HTR-8/SVneo (cell line): ENCODE measurements around the gene SCYL2.
A peak's percentile ranks its signal among the peaks of the same experiment; 100 is the strongest.
"Not testable (repeated sequence)": the region's sequence is repeated elsewhere in the genome, so short reads cannot be mapped to it uniquely, and the experiment has no call there.

ENCODE experiments used
- DNase-seq: peaks from one replicate; pipeline ENCODE4 v3.0.0; 2011; ENCODE audit warnings: low spot score, mixed read lengths; ENCODE audit not compliant: insufficient read length
- FAIRE-seq: peaks from 2 replicates; lab custom pipeline; 2011; peaks lifted over from hg19 to GRCh38; lab: Jason Lieb, UNC

SCYL2 gene

DNA sequence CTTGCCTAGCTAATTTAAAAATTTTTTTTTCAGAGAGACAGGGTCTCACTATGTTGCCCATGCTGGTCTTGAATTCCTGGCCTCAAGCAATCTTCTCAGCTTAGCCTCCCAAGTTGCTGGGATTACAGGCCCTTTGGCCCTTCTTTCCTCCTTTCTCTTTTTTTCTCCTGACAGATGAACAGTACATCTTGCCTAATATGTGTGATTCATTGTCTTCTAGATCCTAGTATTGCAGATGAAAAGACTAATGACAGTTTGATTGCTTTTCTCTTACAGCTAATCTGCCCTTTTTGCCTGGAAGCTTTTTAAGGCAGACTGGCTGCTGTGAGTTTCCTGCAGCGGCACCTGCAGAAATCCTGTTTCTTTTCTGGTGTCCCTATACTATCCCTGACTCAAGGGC is 12.1 kb upstream of the SCYL2 start:
- FAIRE-seq (no peak), DNase-seq (no peak)

DNA sequence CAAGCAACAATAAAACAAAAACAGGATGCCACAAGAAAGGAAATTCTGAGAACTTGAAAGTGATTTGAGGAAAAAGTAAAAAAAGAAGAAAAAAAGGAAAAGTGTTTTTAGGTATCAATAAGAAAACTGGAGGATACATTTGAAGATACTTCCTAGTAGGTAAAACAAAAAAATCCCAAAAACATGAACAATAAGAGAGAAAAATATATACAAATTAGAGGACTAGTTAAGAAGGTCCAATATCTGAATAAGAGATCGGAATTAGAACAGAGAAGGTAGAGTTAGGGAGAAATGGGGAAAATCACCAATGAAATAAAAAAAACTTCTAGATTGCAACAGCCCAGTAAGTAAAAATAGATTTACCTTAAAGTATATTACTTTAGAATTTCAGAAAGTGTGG is 8.8 kb upstream of the SCYL2 start:
- DNase-seq (no peak), FAIRE-seq (no peak)

DNA sequence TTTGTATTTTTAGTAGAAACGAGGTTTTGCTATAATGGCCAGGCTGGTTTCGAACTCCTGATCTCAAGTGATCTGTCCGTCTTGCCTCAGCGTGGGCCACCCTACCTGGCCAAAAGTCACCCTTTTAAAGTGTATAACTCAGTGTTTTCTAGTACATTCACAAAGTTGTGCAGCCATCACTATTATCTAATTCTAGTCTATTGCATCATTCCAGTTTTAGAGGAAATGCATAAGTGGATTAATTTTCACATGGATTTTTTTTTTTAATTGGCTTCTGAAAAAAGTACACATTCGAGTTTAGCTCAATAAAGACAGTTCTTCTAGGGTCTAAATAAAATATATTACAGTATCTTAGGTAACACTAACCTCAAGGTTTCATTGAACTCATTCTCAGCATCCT is 3.8 kb upstream of the SCYL2 start:
- DNase-seq (no peak), FAIRE-seq (no peak)

DNA sequence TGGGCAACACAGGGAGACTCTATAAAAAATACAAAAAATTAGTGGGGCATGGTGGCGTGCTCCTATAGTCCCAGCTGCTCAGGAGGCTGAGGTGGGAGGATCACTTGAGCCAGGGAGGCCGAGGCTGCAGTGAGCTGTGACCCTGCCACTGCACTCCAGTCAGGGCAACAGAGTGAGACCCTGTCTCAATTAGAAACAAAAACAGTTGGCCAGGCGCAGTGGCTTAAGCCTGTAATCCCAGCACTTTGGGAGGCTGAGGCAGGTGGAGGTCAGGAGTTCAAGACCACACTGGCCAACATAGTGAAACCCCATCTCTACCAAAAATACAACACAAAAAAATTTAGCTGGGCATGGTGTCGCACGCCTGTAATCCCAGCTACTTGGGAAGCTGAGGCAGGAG is 1.9 kb upstream of the SCYL2 start:
- not testable (repeated sequence) for DNase-seq, FAIRE-seq

DNA sequence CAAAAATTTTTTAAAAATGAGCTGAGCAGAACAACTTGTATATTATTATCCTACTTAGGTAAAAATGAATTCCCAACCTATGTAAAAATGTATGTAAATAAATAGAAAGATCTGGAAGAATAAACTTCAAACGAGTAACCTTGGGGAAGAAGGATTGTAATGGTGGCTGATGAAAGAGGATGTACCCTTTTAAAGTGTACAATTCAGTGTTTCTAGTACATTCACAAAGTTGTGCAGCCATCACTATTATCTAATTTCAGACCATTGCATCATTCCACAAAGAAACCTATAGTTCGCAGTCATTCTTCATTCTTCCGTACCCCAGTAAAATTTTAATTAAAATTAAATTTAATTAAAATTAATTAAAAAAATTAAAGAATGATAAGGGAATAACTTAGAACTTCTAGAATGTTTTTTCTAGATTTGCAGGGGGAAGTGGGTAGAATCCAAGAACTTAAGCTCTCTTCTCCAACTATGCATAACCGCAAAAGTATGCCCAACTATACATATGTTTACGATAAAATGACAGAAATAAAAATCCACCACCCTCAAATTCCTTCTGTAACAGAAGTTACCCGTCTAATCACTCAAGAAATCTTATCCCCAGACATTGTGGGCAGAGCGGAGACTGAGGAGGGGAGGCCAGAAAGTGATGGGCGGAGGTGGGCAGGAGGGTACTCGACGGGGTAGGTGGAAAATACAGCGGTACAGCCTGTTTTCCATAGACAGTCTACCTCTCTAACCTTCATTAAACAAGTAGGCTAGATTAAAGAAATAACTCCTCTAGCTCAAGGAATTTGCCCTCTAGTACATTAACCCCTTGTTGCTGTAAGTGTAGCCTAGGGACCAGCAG is 1.0 kb upstream of the SCYL2 start:
- DNase-seq (no peak), FAIRE-seq (no peak)

DNA sequence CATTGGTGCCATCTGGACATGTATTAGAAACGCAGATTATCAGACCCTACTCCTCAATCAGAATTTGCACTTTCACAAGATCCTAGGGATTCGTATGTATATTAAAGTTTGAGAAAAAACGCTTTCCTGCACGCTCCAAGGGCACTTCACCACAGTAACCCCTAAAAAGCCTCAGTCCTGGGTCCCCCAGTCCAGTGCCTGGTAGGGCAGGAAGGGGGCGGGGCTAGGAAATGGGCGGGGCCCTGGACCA is 467 bp upstream of the SCYL2 start:
- DNase-seq (peak; percentile 92), FAIRE-seq (no peak)

DNA sequence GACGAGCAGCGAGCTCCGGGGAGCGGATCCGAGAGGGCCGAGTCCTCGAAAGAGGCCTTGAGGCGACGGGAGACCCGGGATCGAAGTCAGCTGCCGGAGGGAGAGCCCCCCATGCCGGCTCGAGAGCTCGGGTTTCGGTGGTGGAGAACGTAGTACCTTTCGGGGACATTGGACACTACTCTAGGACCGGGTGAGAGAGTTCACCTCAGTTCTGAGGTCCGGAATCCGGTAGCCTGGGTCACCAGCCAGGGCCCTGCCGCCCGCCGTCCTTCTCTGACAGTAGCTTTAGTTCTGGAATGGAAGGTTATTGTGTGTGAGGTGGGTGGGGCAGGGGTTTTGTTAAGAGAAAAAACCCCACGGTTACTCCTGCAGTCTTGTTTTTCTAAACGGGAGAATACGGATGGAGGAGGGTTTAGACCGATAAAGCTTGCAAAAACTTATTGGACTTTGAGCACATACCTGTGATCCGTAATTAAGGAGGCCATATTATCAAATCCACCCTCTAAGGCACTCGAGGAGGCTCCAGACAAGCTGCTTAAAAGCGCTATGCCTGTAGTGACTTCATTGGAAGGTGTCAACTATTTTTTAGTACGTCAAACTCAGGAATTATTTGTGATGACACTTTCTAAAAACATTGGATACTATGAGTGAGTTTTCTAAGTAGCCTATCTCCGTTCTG is 765 bp downstream of the SCYL2 start:
- no peak for DNase-seq
- no peak for FAIRE-seq

DNA sequence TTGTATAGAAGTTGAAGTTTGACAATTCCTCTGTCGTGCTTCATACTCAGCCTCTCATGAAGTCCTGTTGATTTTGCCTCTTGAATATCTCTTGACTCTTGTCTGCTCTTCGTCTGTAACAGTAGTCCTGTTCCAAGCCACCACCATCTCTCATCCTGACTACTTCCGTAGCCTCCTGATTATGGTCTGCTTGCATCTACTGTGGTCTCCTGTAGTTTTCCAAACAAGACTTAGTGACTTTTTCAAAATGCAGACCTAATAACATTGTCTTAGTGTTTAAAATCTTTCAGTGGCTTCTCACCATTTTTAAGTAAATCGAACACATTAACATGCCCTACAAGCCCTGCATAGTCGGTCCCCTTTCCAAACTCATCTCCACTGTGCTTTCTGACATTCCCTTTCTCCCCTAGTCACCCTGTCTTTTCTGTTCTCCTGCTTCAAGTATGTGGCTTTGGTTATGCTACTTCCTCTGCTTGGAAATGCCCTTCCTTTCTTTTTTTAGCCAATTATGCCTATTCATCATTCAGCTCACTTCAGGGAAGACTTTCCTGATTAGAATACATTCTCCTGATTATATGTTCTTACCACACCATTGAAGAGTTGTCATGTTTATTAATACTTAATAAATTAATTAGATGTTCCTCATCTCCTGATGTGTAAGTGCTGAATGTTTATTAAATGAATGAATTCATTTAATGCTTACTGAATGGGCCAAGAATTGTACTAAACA is 2.0 kb downstream of the SCYL2 start:
- no peak for DNase-seq
- FAIRE-seq = no peak

DNA sequence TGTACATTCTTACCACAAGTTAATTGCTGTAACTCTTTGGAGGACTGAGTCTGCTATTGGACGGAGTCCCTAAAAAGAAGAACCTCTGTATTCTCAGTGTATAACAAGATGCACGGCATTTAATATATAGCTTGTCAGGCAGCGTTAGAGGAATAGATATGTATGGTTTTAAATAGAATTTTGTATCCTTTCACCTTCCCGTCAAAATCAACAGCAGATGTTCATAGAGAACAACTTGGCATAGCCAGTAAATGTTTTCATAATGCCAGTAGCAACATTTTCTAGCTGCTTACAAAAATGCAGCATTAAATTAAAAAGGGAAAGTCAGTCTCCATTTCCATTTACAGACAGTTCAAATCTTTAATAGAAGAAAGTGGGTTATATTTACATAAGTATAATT is 6.8 kb downstream of the SCYL2 start:
- no peak for FAIRE-seq

DNA sequence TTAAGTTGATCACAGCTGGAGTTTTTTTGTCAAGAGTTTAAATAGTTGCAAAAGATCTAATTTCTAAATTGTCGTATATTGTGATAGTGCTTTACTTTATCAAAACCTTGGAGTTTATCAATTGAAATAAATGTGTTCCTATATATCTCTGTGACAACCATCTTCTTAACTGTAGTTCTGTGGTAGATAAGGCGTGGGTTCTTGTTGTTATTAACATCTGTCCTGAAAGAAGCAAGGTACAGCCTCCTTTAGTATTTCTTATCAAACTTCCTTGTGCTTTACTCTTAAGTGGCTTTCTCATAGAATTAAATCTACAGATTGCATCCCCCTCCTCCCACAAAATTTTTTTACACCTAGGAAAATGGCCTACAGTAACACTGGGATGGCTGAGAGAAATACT is 7.3 kb downstream of the SCYL2 start:
- no peak for FAIRE-seq

More for the DNA sequence above, 6.8 kb downstream of the SCYL2 start:
- DNase-seq = no peak

DNA sequence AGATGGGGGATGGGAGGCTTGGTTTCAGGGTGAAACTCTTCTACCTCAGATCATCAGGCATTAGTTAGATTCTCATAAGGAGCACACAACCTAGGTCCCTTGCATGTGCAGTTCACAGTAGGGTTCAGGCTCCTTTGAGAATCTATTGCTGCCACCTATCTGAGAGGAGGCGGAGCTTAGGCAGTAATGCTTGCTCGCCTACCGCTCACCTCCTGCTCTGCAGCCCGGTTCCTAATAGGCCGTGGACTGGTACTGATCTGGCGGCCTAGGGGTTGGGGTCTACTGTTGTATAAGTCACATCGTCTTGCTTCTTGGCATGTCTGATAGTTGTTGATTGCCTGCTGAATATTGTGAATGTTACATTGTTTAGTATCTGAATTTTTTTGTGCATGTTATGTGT is 12.2 kb downstream of the SCYL2 start:
- DNase-seq (no peak), FAIRE-seq (no peak)

More for the DNA sequence above, 7.3 kb downstream of the SCYL2 start:
- no peak for DNase-seq

DNA sequence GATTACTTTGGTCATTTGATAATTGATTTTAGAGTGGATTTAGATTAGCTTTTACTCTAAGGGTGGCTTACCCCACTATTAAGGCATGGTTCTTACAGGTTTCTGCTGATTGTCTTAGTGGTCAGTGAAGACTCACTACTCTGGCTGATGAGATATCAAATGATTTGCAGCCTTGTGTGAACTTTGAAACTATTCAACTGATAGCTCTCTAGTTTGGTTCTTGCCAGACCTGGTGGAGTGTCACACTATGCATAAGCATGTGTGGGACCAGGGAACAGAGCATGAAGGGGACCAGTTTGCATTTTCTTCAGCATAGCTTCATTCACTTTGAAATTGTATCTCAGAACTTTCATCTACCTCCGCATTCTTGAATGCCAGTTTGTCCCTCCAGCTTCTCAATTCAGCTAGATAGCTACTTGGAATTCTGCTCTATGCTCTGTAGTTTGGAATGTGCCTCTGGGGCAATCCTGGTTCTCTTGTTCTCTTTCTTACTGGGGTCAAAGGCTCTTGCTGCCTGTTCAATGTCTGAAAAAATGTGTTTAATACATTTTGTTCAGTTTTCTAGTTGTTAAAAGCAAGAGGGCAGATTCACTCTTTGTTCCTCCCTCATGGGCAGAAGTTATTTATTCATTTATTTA is 12.7 kb downstream of the SCYL2 start:
- DNase-seq = no peak

DNA sequence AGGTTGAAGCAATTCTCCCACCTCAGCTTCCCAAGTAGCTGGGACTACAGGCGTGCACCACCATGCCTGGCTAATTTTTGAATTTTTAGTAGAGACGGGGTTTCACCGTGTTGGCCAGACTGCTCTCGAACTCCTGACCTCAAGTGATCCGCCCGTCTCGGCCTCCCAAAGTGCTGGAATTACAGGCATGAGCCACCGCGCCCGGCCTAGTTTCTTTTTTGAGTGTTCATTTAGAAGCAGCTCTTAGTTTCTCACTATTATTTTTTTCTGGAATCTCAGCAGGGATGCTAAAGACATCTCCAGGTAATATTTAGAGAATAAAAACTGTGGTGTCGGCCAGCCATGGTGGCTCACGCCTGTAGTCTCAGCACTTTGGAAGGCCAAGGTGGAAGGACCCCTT is 17.6 kb downstream of the SCYL2 start:
- not testable (repeated sequence) for DNase-seq, FAIRE-seq

More for the DNA sequence above, 12.7 kb downstream of the SCYL2 start:
- no peak for FAIRE-seq

DNA sequence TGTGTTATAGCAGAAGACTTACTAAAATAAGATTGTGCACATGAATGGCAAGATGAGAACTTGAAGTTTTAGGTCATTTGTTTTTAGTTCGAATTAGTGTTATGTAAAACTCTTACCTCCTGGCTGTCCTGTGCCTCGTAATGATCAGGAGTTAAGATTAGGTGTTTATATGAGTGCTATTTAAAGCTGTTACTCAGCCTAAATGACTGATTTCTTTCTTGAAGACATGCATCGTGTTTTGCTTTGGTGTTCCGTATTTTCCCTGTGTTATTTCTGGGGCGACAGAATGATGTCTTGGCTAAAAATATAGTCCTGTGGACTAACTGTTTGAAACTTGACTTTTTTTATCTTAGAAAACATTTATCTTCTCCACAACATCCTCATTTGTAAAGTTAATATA is 22.1 kb downstream of the SCYL2 start:
- DNase-seq (no peak), FAIRE-seq (no peak)

DNA sequence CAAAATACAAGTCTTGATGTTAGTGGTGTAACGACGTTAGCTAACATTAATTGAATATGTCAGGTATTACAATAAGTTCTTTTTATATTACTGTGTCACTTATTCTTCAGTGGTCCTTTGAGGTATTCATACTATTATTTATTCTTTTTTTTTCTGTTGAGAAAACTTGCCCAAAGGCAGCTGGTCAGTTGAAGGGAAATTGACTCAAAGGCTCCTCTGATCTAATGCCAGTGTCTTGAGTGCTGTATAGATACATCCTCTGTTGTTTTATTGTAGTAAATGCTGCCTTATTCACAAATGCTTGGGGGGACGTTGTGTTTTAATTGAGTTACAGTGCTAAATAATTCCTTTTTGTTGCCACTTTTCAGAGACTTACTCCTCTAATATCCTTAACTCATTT is 23.0 kb downstream of the SCYL2 start:
- DNase-seq = no peak
- FAIRE-seq = no peak

DNA sequence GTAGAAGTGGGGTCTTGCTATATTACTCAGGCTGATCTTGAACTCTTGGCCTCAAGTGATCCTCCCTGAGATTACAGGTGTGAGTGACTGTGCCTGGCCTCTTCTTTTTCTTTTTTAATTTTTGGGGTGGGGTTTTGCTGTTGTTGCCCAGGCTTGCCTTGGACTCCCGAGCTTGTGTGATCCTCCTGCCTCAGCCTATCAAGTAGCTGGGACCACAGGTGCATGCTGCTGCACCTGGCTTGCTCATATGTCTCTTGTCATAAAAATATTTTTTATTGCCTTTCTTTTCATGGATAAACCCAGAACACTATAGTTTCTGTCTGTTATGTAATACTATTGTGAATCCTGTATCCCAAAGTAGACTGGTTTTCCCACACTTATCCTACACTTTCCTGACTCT is 26.0 kb downstream of the SCYL2 start:
- FAIRE-seq (no peak), DNase-seq (no peak)

DNA sequence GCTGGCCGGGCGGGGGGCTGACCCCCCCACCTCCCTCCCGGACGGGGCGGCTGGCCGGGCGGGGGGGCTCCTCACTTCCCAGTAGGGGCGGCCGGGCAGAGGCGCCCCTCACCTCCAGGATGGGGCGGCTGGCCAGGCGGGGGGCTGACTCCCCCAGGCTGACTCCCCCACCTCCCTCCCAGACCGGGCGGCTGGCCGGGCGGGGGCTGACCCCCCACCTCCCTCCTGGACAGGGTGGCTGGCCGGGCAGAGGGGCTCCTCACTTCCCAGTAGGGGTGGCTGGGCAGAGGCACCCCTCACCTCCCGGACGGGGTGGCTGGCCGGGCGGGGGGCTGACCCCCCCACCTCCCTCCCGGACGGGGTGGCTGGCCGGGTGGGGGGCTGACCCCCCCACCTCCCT is 27.4 kb downstream of the SCYL2 start:
- not testable (repeated sequence) for FAIRE-seq, DNase-seq

DNA sequence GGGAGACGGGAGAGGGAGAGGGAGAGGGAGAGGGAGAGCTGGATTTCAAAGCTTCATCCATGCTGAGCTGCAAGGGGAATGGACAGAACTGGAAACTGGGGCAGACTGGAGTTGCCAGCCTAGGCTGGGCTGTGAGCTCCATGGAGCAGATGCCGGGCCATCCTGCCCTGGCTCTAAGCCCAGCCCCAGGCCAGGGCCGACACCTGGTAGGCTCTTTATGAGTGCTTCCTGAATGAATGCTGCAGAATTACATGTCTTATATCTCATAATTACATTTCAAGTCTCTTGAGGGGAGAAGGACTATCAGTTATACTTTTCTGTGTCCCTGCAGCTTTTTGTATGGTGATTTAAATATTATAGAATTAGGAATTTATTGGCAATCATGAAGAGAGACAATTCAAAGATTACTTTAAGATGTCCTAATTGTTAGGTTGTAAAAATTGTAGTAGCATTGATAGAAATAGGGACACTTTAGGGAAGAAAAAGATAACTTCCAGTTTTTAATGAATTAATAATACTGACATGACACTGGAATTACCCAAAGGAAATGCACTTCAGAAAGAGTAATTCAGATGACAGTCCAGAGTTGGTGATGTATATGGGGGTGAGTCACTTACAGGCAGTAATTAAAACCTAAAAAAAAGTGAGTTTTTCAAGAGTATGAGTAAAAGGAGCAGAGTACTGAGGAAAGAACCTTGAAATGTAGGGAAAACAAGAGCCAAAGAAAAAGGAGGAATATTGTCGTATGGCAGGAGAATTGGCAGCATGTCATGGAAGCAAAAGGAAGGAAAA is 29.0 kb downstream of the SCYL2 start:
- FAIRE-seq (no peak), DNase-seq (no peak)

DNA sequence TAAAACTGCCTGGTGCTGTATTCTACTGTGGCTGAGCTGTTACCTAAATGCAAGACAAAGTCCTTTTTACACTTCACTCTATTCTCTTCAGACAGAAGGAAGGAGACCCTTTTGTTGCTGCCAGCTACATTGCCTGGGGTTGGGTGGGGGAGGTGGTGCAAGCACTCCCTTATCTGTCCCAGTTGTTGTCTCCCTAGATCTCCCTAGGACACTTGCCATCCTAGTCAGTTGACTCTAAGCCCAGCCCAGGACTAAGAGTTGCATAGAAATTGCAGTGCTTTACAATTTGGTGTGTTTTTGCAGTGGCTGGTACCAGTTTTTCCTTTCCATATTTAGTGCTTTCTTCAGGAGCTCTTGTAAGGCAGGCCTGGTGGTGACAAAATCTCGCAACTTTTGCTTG is 35.1 kb downstream of the SCYL2 start:
- no peak for DNase-seq
- FAIRE-seq = no peak

DNA sequence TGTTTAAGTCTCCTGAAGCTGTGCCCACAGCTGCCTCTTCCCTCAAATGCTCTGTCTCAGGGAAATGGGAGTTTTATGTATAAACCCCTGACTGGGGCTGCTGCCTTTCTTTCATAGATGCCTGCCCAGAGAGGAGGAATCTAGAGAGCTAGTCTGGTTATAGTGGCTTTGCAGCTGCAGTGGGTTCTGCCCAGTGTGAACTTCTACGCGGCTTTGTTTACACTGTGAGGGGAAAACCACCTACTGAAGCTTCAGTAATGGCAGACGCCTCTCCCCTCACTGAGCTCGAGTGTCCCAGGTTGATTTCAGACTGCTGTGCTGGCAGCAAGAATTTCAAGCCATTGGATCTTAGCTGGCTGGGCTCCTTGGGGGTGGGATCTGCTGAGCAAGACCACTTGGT is 36.9 kb downstream of the SCYL2 start:
- no peak for FAIRE-seq
- no peak for DNase-seq
